GM10266 (cell line): Measurements from ENCODE around the gene C16orf46.

Experiments
- DNase-seq: peaks from one replicate; pipeline ENCODE4 v3.0.0; 2012; ENCODE audit errors: extremely low spot score
- CTCF ChIP-seq: IDR thresholded peaks from 2 replicates; pipeline ENCODE4 v1.5.1; 2012; ENCODE audit warnings: mild to moderate bottlenecking, low read depth; ENCODE audit not compliant: control insufficient read depth, insufficient read depth; ENCODE audit errors: missing control alignments

C16orf46 gene

DNA sequence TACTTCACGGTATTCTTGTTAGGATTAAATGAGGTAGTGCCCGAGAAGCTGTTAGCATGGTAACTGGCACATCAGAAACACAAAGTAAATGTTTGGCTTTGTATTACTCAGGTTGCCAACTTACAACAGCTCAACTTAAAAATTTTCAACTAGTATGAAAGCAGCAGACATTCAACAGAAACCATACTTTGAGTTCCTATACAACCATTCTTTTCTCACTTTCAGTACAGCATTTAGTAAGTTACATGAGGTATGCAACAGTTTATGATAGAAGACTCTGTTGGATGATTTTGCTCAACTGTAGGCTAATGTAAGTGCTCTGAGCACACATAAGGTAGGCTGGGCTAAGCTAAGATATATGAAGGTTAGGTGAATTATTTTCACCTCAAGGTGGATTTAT is 62.4 kb downstream of the C16orf46 start:
- no peak for TF ChIP-seq CTCF
- no peak for DNase-seq

GRCh38 chr16:81012974-81013373 is 64.1 kb downstream of the C16orf46 start:
- no peak for TF ChIP-seq CTCF
- DNase-seq: no peak
